ENCODE data around the gene CST4.

DNA sequence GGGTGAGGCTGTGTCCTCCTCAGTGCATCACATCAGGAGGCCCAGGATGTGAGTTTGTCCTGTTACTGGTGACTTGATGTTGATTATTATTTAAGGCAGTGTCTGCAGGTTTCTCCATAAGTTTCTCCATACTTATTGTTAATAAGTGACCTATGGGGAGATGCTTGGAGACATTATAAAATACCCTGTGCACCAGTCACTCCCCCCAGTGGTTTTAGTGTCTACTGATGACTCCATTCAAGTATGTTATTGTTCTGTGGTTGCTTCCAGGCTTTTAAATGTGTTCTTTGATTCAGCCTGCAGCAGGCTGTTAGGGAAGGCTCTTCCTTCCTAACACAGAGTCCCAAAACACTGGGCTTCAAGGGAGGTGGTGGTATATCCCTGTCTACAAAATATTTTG is 36.5 kb downstream of the CST4 start:
- TF ChIP-seq SNAI2 (CRISPR knock-in tag; IDR thresholded peaks at IDR 0.05) (no peak), ZNF8 (CRISPR knock-in tag; IDR thresholded peaks at IDR 0.05) (no peak)

Measured in SK-N-SH treated with all-trans-retinoic acid at 6 μM for 48 hours (cell line).